GM06990 (cell line): ENCODE data around the gene NCAPH2.

Source experiments
- DNase-seq: peaks from one replicate; pipeline ENCODE4 v3.0.0-alpha.2; 2011; ENCODE audit not compliant: insufficient read length; ENCODE audit errors: extremely low read depth
- H3K27me3 ChIP-seq: replicated peaks from 2 replicates; pipeline ENCODE4 v1.6.0; 2011; ENCODE audit warnings: low read length; ENCODE audit not compliant: control insufficient read depth, insufficient read depth
- H3K36me3 ChIP-seq: 2 replicates; pipeline ENCODE4 v1.5.1; 2011; ENCODE audit warnings: low read length; ENCODE audit not compliant: control insufficient read depth, insufficient read depth
- H3K4me3 ChIP-seq: replicated peaks from 2 replicates; pipeline ENCODE4 v1.5.1; 2011; ENCODE audit warnings: low read depth, mild to moderate bottlenecking, control low read depth, low read length
- CTCF ChIP-seq: IDR thresholded peaks from 2 replicates; pipeline ENCODE4 v1.5.1; 2011; ENCODE audit warnings: low read length, control low read depth, mild to moderate bottlenecking, inconsistent platforms; ENCODE audit not compliant: insufficient read depth, poor library complexity, severe bottlenecking

The NCAPH2 gene

GRCh38 chr22:50467773-50468440, 40.1 kb upstream of the NCAPH2 start:
- H3K27me3 ChIP-seq, result no peaks in the 10 kb centered on the region
- H3K4me3 ChIP-seq, result no peak overlapping the region
- TF ChIP-seq CTCF, result no peak
- peaks cover 42% of the 10 kb centered on the region for H3K36me3 ChIP-seq
- no peak for DNase-seq

GRCh38 chr22:50468626-50469025, 39.4 kb upstream of the NCAPH2 start:
- Histone ChIP-seq H3K36me3 (peaks cover 39% of the 10 kb centered on the region), H3K4me3 (peak overlapping the region; percentile 50; the same call in 1 of the 2 replicates), H3K27me3 (no peaks in the 10 kb centered on the region)
- TF ChIP-seq CTCF, result no peak
- DNase-seq, result no peak

- Histone ChIP-seq H3K4me3 (peak overlapping the region; percentile 50), H3K36me3 (peaks cover 31% of the 10 kb centered on the region), H3K27me3 (no peaks in the 10 kb centered on the region)
- peak; percentile 18 for TF ChIP-seq CTCF
- DNase-seq, result peak; percentile 94
Measured at GRCh38 chr22:50469377-50470305, 38.4 kb upstream of the NCAPH2 start.

- peak overlapping the region; percentile 42 for H3K4me3 ChIP-seq
- H3K36me3 ChIP-seq, result peaks cover 23% of the 10 kb centered on the region
- DNase-seq, result peak; percentile 68
- H3K27me3 ChIP-seq, result no peaks in the 10 kb centered on the region
- no peak for TF ChIP-seq CTCF
Measured at GRCh38 chr22:50470491-50470890, 37.5 kb upstream of the NCAPH2 start.

- Histone ChIP-seq H3K36me3 (peaks cover 14% of the 10 kb centered on the region), H3K4me3 (peak overlapping the region; percentile 26; the same call in 1 of the 2 replicates), H3K27me3 (no peaks in the 10 kb centered on the region)
- TF ChIP-seq CTCF, result no peak
- DNase-seq, result no peak
Measured at GRCh38 chr22:50471197-50471847, 36.7 kb upstream of the NCAPH2 start.
